ENCODE data around the gene MEIS2.

Gene MEIS2

GRCh38 chr15:36958606-36959005, 141.7 kb downstream of the MEIS2 start:
- no peak for DNase-seq

GRCh38 chr15:36954486-36954885, 145.9 kb downstream of the MEIS2 start:
- no peak for DNase-seq

- DNase-seq, result no peak
These were observed 147.0 kb downstream of the MEIS2 start for GRCh38 chr15:36953346-36953745.

- peak; percentile 72 for DNase-seq
These were observed 148.6 kb downstream of the MEIS2 start for GRCh38 chr15:36951731-36952247.

- DNase-seq, result no peak
These were observed 150.0 kb downstream of the MEIS2 start for GRCh38 chr15:36950371-36950770.

- DNase-seq, result no peak
These were observed 151.4 kb downstream of the MEIS2 start for GRCh38 chr15:36948982-36949381.

- DNase-seq, result no peak
These were observed 153.2 kb downstream of the MEIS2 start for GRCh38 chr15:36947035-36947719.

- DNase-seq, result no peak
These were observed 155.9 kb downstream of the MEIS2 start for GRCh38 chr15:36944442-36944841.

GRCh38 chr15:36943508-36944361, 156.6 kb downstream of the MEIS2 start:
- DNase-seq, result no peak

- no peak for DNase-seq
These were observed 158.0 kb downstream of the MEIS2 start for GRCh38 chr15:36942248-36942827.

- no peak for DNase-seq
These were observed 158.6 kb downstream of the MEIS2 start for GRCh38 chr15:36941798-36942197.

GRCh38 chr15:36940636-36941260, 159.6 kb downstream of the MEIS2 start:
- no peak for DNase-seq

- no peak for DNase-seq
These were observed 160.1 kb downstream of the MEIS2 start for GRCh38 chr15:36940219-36940618.

GRCh38 chr15:36938764-36939163, 161.6 kb downstream of the MEIS2 start:
- no peak for DNase-seq

GRCh38 chr15:36938131-36938530, 162.2 kb downstream of the MEIS2 start:
- no peak for DNase-seq

- no peak for DNase-seq
These were observed 163.7 kb downstream of the MEIS2 start for GRCh38 chr15:36936613-36937012.

GRCh38 chr15:36933255-36933990, 166.9 kb downstream of the MEIS2 start:
- DNase-seq, result no peak

- DNase-seq, result no peak
These were observed 168.3 kb downstream of the MEIS2 start for GRCh38 chr15:36932070-36932469.

- no peak for DNase-seq
These were observed 168.9 kb downstream of the MEIS2 start for GRCh38 chr15:36931434-36931833.

GRCh38 chr15:36926427-36926825, 173.9 kb downstream of the MEIS2 start:
- peak; percentile 60 for DNase-seq

- DNase-seq, result peak; percentile 82
These were observed 174.5 kb downstream of the MEIS2 start for GRCh38 chr15:36925653-36926426.

GRCh38 chr15:36925049-36925448, 175.3 kb downstream of the MEIS2 start:
- DNase-seq, result no peak

Measured in NCI-H1105 treated with DMSO at 0.1 percent for 48 hours (cell line).